Neutrophil (primary cell): Measurements from ENCODE around the gene PJA1.

Experiments used
- H3K27ac ChIP-seq: fragments of 200-600 bp; sonication (generic); 2 replicates; pipeline ENCODE4 v1.5.1; 2016; ENCODE audit warnings: mild to moderate bottlenecking, moderate library complexity
- H3K27me3 ChIP-seq: fragments of 200-600 bp; sonication (generic); 2 replicates; pipeline ENCODE4 v1.6.0; 2016; ENCODE audit warnings: mild to moderate bottlenecking
- H3K36me3 ChIP-seq: fragments of 200-600 bp; sonication (generic); 2 replicates; pipeline ENCODE4 v1.5.1; 2017
- H3K4me1 ChIP-seq, 2 experiments: fragments of 200-600 bp in 1 of 2; sonication (generic) in 1 of 2; 1 replicate in 1 of 2; 2 replicates in 1 of 2; pipeline versions ENCODE4 v1.5.1 to v1.6.1; 2013 to 2016; ENCODE audit warnings: low read depth in 1 of 2, low read length in 1 of 2, mild to moderate bottlenecking in 1 of 2, moderate library complexity in 1 of 2; ENCODE audit not compliant: control insufficient read depth in 1 of 2, insufficient read depth in 1 of 2
- H3K4me3 ChIP-seq, 2 experiments: fragments of 200-600 bp in 1 of 2; sonication (generic) in 1 of 2; 1 replicate in 1 of 2; 2 replicates in 1 of 2; pipeline ENCODE4 v1.5.1; 2013 to 2016; ENCODE audit warnings: low read depth in 1 of 2, low read length in 1 of 2, mild to moderate bottlenecking in 1 of 2, moderate library complexity in 1 of 2
- H3K9me3 ChIP-seq: fragments of 200-600 bp; sonication (generic); 2 replicates; pipeline ENCODE4 v1.5.1; 2016
- TF ChIP-seq, protein P1 (sequence below): fragments of 200-600 bp; sonication (generic); IDR thresholded peaks from 2 replicates; pipeline ENCODE4 v1.5.1; 2016; ENCODE audit warnings: antibody characterized with exemption

PJA1 gene

DNA sequence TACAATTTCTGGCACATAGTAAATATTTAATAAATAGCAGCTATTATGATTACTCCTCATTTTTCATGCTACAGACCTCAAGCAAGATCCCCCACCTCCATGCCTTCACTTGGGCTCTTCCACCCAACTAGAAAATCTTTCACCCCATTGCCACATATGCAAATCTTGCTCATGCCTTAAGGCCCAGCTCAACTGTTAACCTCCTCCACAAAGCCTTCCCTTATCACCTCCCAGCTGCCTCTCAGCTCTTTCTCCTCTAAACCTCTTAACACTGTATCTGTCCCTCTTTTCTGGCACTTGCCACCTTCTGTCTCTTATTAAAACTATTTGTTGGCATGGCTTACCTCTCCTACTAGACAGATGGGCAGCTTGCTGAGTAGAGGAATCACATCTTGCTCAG, 51.5 kb downstream of the PJA1 start:
- Histone ChIP-seq H3K4me3 (no peak overlapping the region), H3K36me3 (no peaks in the 10 kb centered on the region), H3K9me3 (no peaks in the 10 kb centered on the region), H3K4me1 (no peaks in the 10 kb centered on the region), H3K27me3 (no peaks in the 10 kb centered on the region), H3K27ac (no peak overlapping the region)
- TF ChIP-seq, protein P1, sequence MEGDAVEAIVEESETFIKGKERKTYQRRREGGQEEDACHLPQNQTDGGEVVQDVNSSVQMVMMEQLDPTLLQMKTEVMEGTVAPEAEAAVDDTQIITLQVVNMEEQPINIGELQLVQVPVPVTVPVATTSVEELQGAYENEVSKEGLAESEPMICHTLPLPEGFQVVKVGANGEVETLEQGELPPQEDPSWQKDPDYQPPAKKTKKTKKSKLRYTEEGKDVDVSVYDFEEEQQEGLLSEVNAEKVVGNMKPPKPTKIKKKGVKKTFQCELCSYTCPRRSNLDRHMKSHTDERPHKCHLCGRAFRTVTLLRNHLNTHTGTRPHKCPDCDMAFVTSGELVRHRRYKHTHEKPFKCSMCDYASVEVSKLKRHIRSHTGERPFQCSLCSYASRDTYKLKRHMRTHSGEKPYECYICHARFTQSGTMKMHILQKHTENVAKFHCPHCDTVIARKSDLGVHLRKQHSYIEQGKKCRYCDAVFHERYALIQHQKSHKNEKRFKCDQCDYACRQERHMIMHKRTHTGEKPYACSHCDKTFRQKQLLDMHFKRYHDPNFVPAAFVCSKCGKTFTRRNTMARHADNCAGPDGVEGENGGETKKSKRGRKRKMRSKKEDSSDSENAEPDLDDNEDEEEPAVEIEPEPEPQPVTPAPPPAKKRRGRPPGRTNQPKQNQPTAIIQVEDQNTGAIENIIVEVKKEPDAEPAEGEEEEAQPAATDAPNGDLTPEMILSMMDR, result no peak
